Thyroid gland (tissue), 4 donors: Measurements from ENCODE around the gene RREB1. TPM values are rescaled to one million over a fixed set of nuclear protein-coding genes. Genes with fewer than 3 reads are reported as not detected.

Experiments used
- DNase-seq, 2 donors: peaks; one replicate each; pipeline ENCODE4 v3.0.0-alpha.2; 2019
- H3K27ac ChIP-seq, 3 donors: fragments of 200-600 bp; sonication (generic); 1 replicate in 2 of 3; 2 replicates in 1 of 3; pipeline ENCODE4 v1.5.1; 2016 to 2019; ENCODE audit warnings: mild to moderate bottlenecking in 1 of 3, moderate library complexity in 1 of 3
- H3K27me3 ChIP-seq: fragments of 200-600 bp; sonication (generic); one replicate; pipeline ENCODE4 v1.5.1; 2019
- H3K36me3 ChIP-seq, 2 donors: fragments of 200-600 bp; sonication (generic); one replicate each; pipeline ENCODE4 v1.5.1; 2016 to 2019
- H3K4me1 ChIP-seq, 2 donors: fragments of 200-600 bp; sonication (generic); one replicate each; pipeline ENCODE4 v1.5.1; 2017 to 2019
- H3K4me3 ChIP-seq, 3 donors: fragments of 200-600 bp; sonication (generic); replicated peaks in 1 of 3; 1 replicate in 2 of 3; 2 replicates in 1 of 3; pipeline ENCODE4 v1.5.1; 2016; ENCODE audit warnings: mild to moderate bottlenecking in 1 of 3
- H3K9me3 ChIP-seq: fragments of 200-600 bp; sonication (generic); one replicate; pipeline ENCODE4 v1.5.1; 2017
- CTCF ChIP-seq, 6 experiments: fragments of 200-600 bp in 3 of 6; fragments of 450-650 bp in 3 of 6; sonication (generic) in 3 of 6; IDR thresholded peaks; one replicate each; pipeline ENCODE4 v1.5.1; 2016 to 2019; ENCODE audit warnings: antibody characterized with exemption in 6 of 6, mild to moderate bottlenecking in 2 of 6, inconsistent platforms in 1 of 6, moderate library complexity in 1 of 6
- POLR2A ChIP-seq, 2 donors: fragments of 450-650 bp; IDR thresholded peaks; one replicate each; pipeline ENCODE4 v1.6.1; 2017; ENCODE audit warnings: antibody characterized with exemption in 2 of 2, mild to moderate bottlenecking in 2 of 2, moderate library complexity in 1 of 2
- WGBS, 2 donors: methylation state at CpG; one replicate each; pipeline ENCODE4 v1.1.5; 2017; 5-methylcytosine and 5-hydroxymethylcytosine counted together
- intact Hi-C: fragments of 100-400 bp; cut with DNase I; formaldehyde crosslinking; loops from one replicate; pipeline ENCODE4 v1.15.1; 2023
- total RNA-seq, 4 donors: library from RNA; depleted of rRNA; stranded (reverse); fragments of >200 nt; gene quantifications; one replicate each; pipeline ENCODE4 v1.2.3, GENCODE V29; 2016

Gene RREB1
- total RNA-seq, 4 donors from 2014 or later: 48.0 to 91.3 (median 57.1) TPM

GRCh38 chr6:7106752-7107577, 796 bp upstream of the RREB1 start:
- peak overlapping the region; percentile 42 to 98 (median 97) for H3K4me3 ChIP-seq
- peak; percentile 32 to 53 for DNase-seq
- intact Hi-C loops: loop anchor here (5.0 to 10.0 kb wide), 2 partner anchors 35 to 52 kb away; no protein-coding TSS in a partner anchor
- no peaks in the 10 kb centered on the region for H3K27me3 ChIP-seq
- 8 to 9% methylated on average over 43 of the region's 66 CpGs for WGBS, 2 donors
- H3K4me1 ChIP-seq: peaks cover 10 to 21% of the 10 kb centered on the region in 2 donors
- TF ChIP-seq CTCF (IDR thresholded peaks at IDR 0.05) (peak in 2 of 6 experiments; percentile 13 to 14), POLR2A (IDR thresholded peaks at IDR 0.05) (no peak)
- H3K27ac ChIP-seq: peak overlapping the region; percentile 97 to 99 (median 97)
- H3K9me3 ChIP-seq: no peaks in the 10 kb centered on the region
- H3K36me3 ChIP-seq: no peaks in the 10 kb centered on the region

- intact Hi-C loops: loop anchor here (5.0 to 10.0 kb wide), 2 partner anchors 34 to 54 kb away; no protein-coding TSS in a partner anchor
- H3K4me3 ChIP-seq: peak overlapping the region; percentile 42 to 98 (median 97)
- H3K4me1 ChIP-seq: peaks cover 22 to 32% of the 10 kb centered on the region in 2 donors
- H3K27me3 ChIP-seq: no peaks in the 10 kb centered on the region
- TF ChIP-seq CTCF (IDR thresholded peaks at IDR 0.05): no peak
- peak in 1 of 2 donors; percentile 65 for TF ChIP-seq POLR2A (IDR thresholded peaks at IDR 0.05)
- WGBS, 2 donors: 0% methylated on average over 50 to 56 of the region's 94 CpGs
- H3K27ac ChIP-seq: peak overlapping the region; percentile 97 to 99 (median 97)
- H3K36me3 ChIP-seq: no peaks in the 10 kb centered on the region
- H3K9me3 ChIP-seq: no peaks in the 10 kb centered on the region
- DNase-seq: peak; percentile 60 to 61
Measured at GRCh38 chr6:7108196-7108963, 619 bp downstream of the RREB1 start.

- peak overlapping the region; percentile 97 to 99 (median 97) for H3K27ac ChIP-seq
- 0% methylated on average over 8 to 62 of the region's 86 CpGs for WGBS, 2 donors
- H3K9me3 ChIP-seq: no peaks in the 10 kb centered on the region
- peaks cover 30 to 40% of the 10 kb centered on the region in 2 donors for H3K4me1 ChIP-seq
- intact Hi-C loops: loop anchor here (5.0 to 10.0 kb wide), 2 partner anchors 33 to 54 kb away; no protein-coding TSS in a partner anchor
- peak overlapping the region; percentile 81 to 98 (median 97) for H3K4me3 ChIP-seq
- H3K27me3 ChIP-seq: no peaks in the 10 kb centered on the region
- peak; percentile 74 for DNase-seq
- TF ChIP-seq CTCF (IDR thresholded peaks at IDR 0.05) (no peak), POLR2A (IDR thresholded peaks at IDR 0.05) (peak; percentile 3 to 83)
- H3K36me3 ChIP-seq: no peaks in the 10 kb centered on the region
Measured at GRCh38 chr6:7108964-7109836, 1.4 kb downstream of the RREB1 start.

GRCh38 chr6:7110092-7110792, 2.5 kb downstream of the RREB1 start:
- Histone ChIP-seq H3K27ac (peak overlapping the region; percentile 97 to 99 (median 97)), H3K9me3 (no peaks in the 10 kb centered on the region), H3K4me1 (peaks cover 40 to 51% of the 10 kb centered on the region in 2 donors), H3K36me3 (no peaks in the 10 kb centered on the region), H3K4me3 (peak overlapping the region in 1 of 3 donors; percentile 98), H3K27me3 (no peaks in the 10 kb centered on the region)
- intact Hi-C loops: no loop called here
- DNase-seq: no peak
- WGBS, 2 donors: 54 to 62% methylated on average over 6 of the region's 6 CpGs
- TF ChIP-seq POLR2A (IDR thresholded peaks at IDR 0.05): no peak
- no peak for TF ChIP-seq CTCF (IDR thresholded peaks at IDR 0.05)
